PC-9 (cell line): ENCODE results near the gene RYR3. TPM values are rescaled to one million over a fixed set of nuclear protein-coding genes. Genes with fewer than 3 reads are reported as not detected.

Source experiments
- BruUV-seq: library from RNA; stranded (reverse); fragments of 400-500 nt; replicated peaks from 2 replicates; lab custom pipeline; 2021; lab: Mats Ljungman, UMichigan
- CTCF ChIA-PET: fragments of 300-600 bp; sonication (Branson Sonifier 250); formaldehyde crosslinking; loops from one replicate; lab custom pipeline; 2022; ENCODE audit warnings: antibody characterized with exemption; lab: Charles Lee
- POLR2A ChIA-PET: fragments of 300-600 bp; sonication (Branson Sonifier 250); formaldehyde crosslinking; loops from one replicate; lab custom pipeline; 2022; ENCODE audit warnings: antibody characterized with exemption; ENCODE audit not compliant: unreplicated experiment; lab: Charles Lee
- DNase-seq, 2 experiments: peaks; one replicate each; pipeline versions ENCODE4 v3.0.0 to v3.0.0-alpha.2; 2015 to 2022; ENCODE audit warnings: mixed read lengths in 1 of 2
- H2AFZ ChIP-seq: fragments of 200-600 bp; sonication (generic); 2 replicates; pipeline ENCODE4 v1.8.1; 2017; ENCODE audit warnings: antibody characterized with exemption
- H3F3A ChIP-seq: fragments of 200-600 bp; sonication (generic); 2 replicates; pipeline ENCODE4 v1.8.1; 2017; ENCODE audit warnings: antibody characterized with exemption, mild to moderate bottlenecking, low read depth; ENCODE audit not compliant: insufficient read depth
- H3K27ac ChIP-seq: fragments of 200-600 bp; sonication (generic); 2 replicates; pipeline ENCODE4 v1.6.1; 2016; ENCODE audit warnings: mixed run types
- H3K27me3 ChIP-seq: fragments of 200-600 bp; sonication (generic); 2 replicates; pipeline ENCODE4 v1.6.1; 2016; ENCODE audit warnings: low read depth, mixed run types; ENCODE audit not compliant: insufficient read depth
- H3K36me3 ChIP-seq: fragments of 200-600 bp; sonication (generic); 2 replicates; pipeline ENCODE4 v1.6.1; 2016; ENCODE audit warnings: low read depth, mixed run types
- H3K4me1 ChIP-seq: fragments of 200-600 bp; sonication (generic); replicated peaks from 2 replicates; pipeline ENCODE4 v1.6.1; 2016; ENCODE audit warnings: mixed run types; ENCODE audit not compliant: insufficient read depth
- H3K4me2 ChIP-seq: fragments of 200-600 bp; sonication (generic); 2 replicates; pipeline ENCODE4 v1.6.1; 2017; ENCODE audit warnings: mixed run types
- H3K4me3 ChIP-seq: fragments of 200-600 bp; sonication (generic); 2 replicates; pipeline ENCODE4 v1.6.1; 2016; ENCODE audit warnings: mixed run types
- H3K79me2 ChIP-seq: fragments of 200-600 bp; sonication (generic); 2 replicates; pipeline ENCODE4 v1.6.1; 2017; ENCODE audit warnings: low read depth, mixed run types
- H3K9me2 ChIP-seq: fragments of 200-600 bp; sonication (generic); 2 replicates; pipeline ENCODE4 v1.8.1; 2017; ENCODE audit warnings: mild to moderate bottlenecking; ENCODE audit not compliant: insufficient read depth
- H3K9me3 ChIP-seq: fragments of 200-600 bp; sonication (generic); 2 replicates; pipeline ENCODE4 v1.8.1; 2016; ENCODE audit warnings: low read depth; ENCODE audit not compliant: insufficient read depth
- H4K20me1 ChIP-seq: fragments of 200-600 bp; sonication (generic); 2 replicates; pipeline ENCODE4 v1.8.1; 2017; ENCODE audit not compliant: insufficient read depth
- CTCF ChIP-seq: fragments of 200-600 bp; sonication (generic); conservative IDR thresholded peaks from 2 replicates; pipeline ENCODE4 v1.6.1; 2017; ENCODE audit warnings: mixed run types, antibody characterized with exemption, mild to moderate bottlenecking, moderate library complexity
- EZH2 ChIP-seq: fragments of 200-600 bp; sonication (generic); IDR thresholded peaks from 2 replicates; pipeline ENCODE4 v1.8.0; 2017; ENCODE audit warnings: antibody characterized with exemption, low read depth
- intact Hi-C: fragments of 100-400 bp; cut with micrococcal nuclease; formaldehyde crosslinking; loops from one replicate; pipeline ENCODE4 v1.10.0; 2022; ENCODE audit not compliant: unreplicated experiment
- total RNA-seq: library from RNA; stranded (reverse); gene quantifications from 2 replicates; pipeline ENCODE4 v1.2.3, GENCODE V29; 2021

The RYR3 gene
- total RNA-seq, 1 experiment from 2014 or later: 0.15 TPM

DNA sequence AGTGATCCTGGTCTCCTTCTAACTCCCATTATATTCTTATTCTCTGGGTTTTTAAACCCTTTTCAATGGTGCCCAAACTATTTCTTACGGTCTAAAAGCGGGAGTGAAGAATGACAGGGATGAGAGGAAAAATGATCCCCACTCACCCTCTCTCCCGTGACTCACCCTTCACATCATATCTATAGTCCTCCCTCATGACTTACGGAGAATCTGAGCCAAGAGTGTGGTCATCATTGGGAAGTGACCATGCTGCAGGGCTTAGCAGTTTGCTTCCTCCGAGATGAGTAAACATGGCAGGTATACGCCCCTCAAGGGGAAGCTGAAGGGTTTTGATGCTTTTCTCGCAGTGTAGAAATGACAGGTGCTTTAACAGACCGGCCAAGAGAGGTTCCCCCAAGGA lies 274.0 kb downstream of the RYR3 start:
- Histone ChIP-seq H3K4me2 (no peak overlapping the region; the same call in 1 of the 2 replicates), H3K4me1 (no peaks in the 10 kb centered on the region), H3K27me3 (no peaks in the 10 kb centered on the region), H4K20me1 (no peaks in the 10 kb centered on the region), H3K27ac (no peak overlapping the region), H3K9me2 (no peaks in the 10 kb centered on the region), H3K36me3 (no peaks in the 10 kb centered on the region), H3K4me3 (no peak overlapping the region), H3F3A (no peaks in the 10 kb centered on the region), H2AFZ (no peak overlapping the region), H3K9me3 (no peaks in the 10 kb centered on the region), H3K79me2 (no peaks in the 10 kb centered on the region)
- ChIA-PET POLR2A (no interaction called here), CTCF (no interaction called here)
- TF ChIP-seq EZH2 (no peak), CTCF (no peak)
- BruUV-seq: no TSS peak
- DNase-seq: peak; percentile 23 to 50
- intact Hi-C loops: no loop called here

DNA sequence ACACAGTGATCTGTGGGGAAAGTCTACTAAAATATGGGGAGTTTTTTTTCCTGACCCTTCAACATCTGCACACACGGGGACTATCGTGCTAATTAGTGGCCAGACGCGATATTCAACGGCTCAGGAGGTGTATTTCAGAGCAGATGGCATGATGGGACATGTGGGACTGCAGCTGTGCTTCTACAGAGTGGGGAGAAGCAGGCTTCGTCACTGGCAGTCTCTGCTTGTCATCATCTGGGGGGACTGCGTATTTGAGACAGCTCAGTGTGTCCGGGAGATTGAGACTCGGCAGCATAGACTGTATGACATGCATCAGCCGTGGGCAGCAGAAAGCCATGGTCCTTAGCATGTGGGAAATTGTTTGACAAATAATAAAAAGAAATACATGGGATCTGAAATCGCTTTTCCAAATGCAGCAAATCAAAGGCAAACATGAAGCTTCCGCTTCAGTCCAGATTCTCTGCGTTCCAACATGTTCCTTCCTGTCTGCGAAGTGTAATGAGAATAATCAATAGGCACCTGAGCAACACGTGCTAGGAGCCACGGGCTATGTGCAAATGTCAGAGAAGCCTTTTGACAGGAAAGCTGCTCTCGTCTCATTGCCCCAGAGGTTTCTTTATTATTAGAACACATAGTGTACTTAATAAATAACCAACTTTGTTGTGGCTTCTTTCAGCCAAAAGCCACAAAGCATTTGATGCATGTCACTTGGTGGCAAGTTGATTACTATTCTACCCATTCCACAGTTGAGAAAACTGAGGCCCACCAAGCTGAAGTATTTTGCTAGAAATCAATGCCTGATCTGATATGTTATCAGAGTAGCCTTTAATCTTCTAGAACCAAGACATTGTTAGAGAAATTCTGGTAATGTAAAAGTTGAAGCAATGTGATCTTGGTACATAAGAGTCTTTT lies 276.3 kb downstream of the RYR3 start:
- DNase-seq: no peak
- Histone ChIP-seq H3K4me2 (no peak overlapping the region), H3K36me3 (no peaks in the 10 kb centered on the region), H3K27ac (no peak overlapping the region), H2AFZ (no peak overlapping the region), H3K4me1 (no peaks in the 10 kb centered on the region), H3K9me2 (no peaks in the 10 kb centered on the region), H4K20me1 (no peaks in the 10 kb centered on the region), H3K4me3 (no peak overlapping the region), H3K79me2 (no peaks in the 10 kb centered on the region), H3K9me3 (no peaks in the 10 kb centered on the region), H3F3A (no peaks in the 10 kb centered on the region), H3K27me3 (no peaks in the 10 kb centered on the region)
- ChIA-PET CTCF (no interaction called here), POLR2A (no interaction called here)
- TF ChIP-seq CTCF (no peak), EZH2 (no peak)
- intact Hi-C loops: no loop called here
- BruUV-seq: no TSS peak

GRCh38 chr15:33587773-33588172 lies 277.0 kb downstream of the RYR3 start:
- H3K4me2 ChIP-seq: no peak overlapping the region
- intact Hi-C loops: no loop called here
- H3K4me1 ChIP-seq: no peaks in the 10 kb centered on the region

More at GRCh38 chr15:33587773-33588172, 277.0 kb downstream of the RYR3 start:
- TF ChIP-seq CTCF (no peak), EZH2 (no peak)
- Histone ChIP-seq H3K4me3 (no peak overlapping the region), H3K9me3 (no peaks in the 10 kb centered on the region), H3K27ac (no peak overlapping the region), H3K36me3 (no peaks in the 10 kb centered on the region), H3K9me2 (no peaks in the 10 kb centered on the region), H2AFZ (no peak overlapping the region), H3F3A (no peaks in the 10 kb centered on the region), H4K20me1 (no peaks in the 10 kb centered on the region), H3K27me3 (no peaks in the 10 kb centered on the region), H3K79me2 (no peaks in the 10 kb centered on the region)
- BruUV-seq: no TSS peak
- DNase-seq: no peak
- CTCF ChIA-PET: no interaction called here
- POLR2A ChIA-PET: no interaction called here
